WI38 (cell line): ENCODE results near the gene NCKAP5L.

ENCODE experiments used
- H3K4me3 ChIP-seq: 2 replicates; pipeline ENCODE4 v1.5.1; 2011; ENCODE audit warnings: low read depth, mild to moderate bottlenecking, control low read depth, low read length
- TF ChIP-seq, protein P1 (sequence below): IDR thresholded peaks from 2 replicates; pipeline ENCODE4 v1.5.1; 2012; ENCODE audit warnings: low read depth, mild to moderate bottlenecking, control low read depth, low read length

NCKAP5L gene

DNA sequence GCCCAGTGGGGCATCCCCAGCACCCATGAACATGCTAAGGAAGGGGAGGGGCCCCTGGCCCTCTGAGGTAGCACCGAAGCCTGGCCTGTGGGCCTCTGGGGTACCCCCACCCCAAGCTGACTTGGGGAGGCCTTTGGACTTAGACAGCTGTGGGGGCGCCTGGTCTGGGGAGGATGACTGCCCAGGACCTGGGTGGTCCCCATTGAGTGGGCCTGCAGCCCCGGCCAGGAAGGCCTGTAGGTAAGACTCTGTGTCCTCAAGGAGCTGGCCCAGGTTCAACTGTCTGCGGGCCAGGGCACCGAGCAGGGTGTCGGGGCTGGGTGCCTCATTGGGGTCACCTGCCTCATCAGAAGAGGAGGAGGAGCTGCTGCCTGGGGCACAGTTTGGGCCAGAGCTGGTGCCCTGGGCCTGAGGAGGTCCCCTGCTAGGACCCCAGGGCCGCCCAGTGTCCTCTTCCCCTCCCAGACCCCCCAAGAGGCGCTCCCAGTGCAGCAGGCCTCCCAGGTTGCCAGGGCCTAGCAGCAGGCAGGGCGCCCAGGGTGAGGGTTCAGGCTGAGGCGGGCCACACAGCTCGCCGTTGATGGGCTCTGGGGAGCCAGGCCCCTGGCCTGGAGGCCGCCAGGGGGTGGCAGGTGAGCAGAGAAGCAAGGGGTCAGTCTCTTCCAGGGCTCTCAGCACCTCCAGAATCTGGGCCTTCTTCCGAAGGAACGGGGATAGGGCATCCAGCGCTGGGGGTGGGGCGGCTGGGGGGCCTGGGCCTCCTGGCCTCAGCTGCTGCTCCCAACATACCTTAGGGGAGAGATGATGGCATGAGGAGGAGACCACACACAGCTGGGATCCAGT lies 31.4 kb downstream of the NCKAP5L start:
- TF ChIP-seq, protein P1, sequence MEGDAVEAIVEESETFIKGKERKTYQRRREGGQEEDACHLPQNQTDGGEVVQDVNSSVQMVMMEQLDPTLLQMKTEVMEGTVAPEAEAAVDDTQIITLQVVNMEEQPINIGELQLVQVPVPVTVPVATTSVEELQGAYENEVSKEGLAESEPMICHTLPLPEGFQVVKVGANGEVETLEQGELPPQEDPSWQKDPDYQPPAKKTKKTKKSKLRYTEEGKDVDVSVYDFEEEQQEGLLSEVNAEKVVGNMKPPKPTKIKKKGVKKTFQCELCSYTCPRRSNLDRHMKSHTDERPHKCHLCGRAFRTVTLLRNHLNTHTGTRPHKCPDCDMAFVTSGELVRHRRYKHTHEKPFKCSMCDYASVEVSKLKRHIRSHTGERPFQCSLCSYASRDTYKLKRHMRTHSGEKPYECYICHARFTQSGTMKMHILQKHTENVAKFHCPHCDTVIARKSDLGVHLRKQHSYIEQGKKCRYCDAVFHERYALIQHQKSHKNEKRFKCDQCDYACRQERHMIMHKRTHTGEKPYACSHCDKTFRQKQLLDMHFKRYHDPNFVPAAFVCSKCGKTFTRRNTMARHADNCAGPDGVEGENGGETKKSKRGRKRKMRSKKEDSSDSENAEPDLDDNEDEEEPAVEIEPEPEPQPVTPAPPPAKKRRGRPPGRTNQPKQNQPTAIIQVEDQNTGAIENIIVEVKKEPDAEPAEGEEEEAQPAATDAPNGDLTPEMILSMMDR = no peak
- no peak overlapping the region for H3K4me3 ChIP-seq

DNA sequence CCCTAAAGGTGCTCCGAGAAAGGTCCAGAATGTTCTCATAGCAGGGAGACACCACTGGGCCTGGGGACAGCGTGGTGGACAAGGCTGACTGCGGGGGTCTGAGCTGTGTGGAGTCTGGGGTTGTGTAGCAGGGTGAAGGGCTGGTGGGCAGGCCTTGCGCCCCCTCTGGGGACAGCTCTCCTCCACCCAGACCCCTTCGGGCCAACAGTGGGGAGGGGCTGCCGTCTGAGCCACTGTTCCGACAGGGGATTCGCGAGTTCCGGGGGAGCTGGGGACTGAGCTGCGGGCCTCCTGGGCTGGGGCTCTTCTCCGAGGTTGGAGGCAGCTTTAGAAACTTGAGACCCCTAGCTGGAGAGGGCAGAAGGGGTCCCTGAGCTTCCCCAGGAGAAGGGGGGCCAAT lies 32.1 kb downstream of the NCKAP5L start:
- TF ChIP-seq, protein P1 = no peak
- H3K4me3 ChIP-seq = no peak overlapping the region

DNA sequence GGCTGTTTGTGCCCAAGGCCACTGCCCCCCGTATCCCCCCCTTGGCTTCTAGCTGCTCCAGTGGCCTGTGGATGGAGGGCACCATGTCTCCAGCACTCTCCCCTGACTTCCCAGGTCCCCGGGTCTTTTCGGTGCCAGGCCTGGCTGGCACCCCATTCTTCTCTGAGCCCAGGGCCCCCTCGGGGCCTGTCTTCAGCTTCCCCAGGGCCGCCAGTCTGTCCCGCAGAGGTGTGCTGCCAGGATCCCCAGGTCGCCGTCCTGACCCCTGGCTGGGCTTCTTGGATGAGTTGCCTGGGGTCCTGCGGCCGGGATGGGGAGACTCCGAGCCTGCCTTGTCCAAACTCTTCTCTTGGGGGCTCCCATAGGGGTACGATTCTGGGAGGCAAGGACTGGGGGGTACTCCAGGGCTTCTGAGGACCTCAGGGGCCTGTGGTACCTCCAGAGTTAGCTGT lies 32.5 kb downstream of the NCKAP5L start:
- no peak overlapping the region for H3K4me3 ChIP-seq
- TF ChIP-seq, protein P1 = no peak

DNA sequence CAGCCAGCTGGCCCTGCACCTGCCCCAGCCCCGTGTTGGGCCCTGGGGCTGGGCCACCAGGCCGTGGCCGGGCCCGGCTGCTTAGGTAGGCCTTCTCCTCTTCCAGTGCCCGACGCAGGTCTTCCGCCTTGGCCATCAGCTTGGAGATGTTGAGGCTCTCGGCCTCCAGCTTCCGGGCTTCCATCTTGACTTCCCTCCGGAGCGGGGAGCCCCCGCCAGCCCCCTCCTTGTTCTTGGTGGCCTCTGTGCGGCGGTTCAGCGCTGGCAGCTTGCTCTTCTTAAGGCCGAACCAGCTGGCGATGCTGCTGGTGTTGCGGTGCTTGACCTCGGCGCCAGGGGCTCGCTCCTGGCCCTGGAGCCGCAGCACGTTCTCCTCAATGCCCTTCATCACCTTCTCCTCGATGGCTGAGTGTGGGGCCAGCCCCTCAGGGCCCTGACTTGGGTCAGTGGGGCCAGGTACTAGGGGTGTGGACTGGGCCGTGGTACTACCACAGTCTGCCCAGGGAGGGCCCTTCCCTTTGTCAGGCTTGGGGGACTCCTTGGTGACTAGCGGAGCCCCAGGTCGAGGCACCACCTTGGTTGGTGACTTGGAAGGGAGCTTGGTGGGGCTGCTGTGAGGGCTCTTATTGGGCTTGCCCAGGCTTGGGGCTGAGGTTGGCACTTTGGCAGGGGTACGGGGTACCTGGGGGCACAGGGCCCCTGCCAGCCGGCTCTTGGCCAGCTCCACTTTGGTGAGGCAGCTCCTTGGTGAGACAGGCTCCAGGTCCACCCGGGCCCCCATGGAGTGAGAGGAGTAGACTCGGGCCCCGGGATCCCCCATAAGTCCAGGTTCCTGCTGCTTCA lies 33.2 kb downstream of the NCKAP5L start:
- TF ChIP-seq, protein P1 = no peak
- H3K4me3 ChIP-seq = no peak overlapping the region

DNA sequence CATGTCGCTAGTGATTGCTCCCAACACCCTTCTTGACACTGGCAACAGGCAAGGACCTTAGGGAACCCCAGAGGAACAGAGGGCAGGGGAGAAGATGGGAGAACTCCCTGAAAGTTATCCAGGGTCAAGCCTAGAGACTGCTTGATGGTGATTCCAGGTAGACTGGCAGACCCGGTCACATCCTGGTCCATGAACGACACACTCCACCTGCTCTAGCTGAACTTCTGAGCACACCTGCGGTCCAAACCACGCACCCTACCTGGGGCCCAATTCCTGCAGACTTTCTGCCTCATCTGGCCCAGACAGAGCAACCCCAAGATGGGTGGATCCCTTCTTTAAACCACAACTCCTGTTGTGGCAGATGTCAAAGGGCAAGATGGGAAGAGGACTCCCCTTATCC lies 34.2 kb downstream of the NCKAP5L start:
- no peak overlapping the region for H3K4me3 ChIP-seq

DNA sequence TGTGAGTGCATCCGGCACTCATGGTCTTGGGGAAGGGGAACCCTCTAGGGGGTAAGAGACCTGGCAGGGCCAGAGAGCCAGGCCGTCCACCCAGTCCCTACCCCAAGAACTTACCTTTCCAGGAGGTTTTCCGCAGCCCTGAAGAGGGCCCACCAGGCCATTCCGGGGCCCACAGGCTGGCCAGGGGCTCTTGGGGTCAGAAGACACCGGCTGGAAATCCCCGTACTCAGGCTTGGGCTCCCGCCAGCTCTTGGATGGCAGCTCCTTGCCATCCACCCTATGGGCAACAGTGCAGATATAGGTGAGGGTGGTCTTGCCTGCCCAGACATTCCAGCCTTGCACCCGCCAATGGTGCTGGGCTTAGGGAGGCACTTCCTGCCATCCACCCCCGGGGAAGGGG lies 34.6 kb downstream of the NCKAP5L start:
- TF ChIP-seq, protein P1 = no peak
- no peak overlapping the region for H3K4me3 ChIP-seq

More for the DNA sequence above, 34.2 kb downstream of the NCKAP5L start:
- TF ChIP-seq, protein P1 = no peak

DNA sequence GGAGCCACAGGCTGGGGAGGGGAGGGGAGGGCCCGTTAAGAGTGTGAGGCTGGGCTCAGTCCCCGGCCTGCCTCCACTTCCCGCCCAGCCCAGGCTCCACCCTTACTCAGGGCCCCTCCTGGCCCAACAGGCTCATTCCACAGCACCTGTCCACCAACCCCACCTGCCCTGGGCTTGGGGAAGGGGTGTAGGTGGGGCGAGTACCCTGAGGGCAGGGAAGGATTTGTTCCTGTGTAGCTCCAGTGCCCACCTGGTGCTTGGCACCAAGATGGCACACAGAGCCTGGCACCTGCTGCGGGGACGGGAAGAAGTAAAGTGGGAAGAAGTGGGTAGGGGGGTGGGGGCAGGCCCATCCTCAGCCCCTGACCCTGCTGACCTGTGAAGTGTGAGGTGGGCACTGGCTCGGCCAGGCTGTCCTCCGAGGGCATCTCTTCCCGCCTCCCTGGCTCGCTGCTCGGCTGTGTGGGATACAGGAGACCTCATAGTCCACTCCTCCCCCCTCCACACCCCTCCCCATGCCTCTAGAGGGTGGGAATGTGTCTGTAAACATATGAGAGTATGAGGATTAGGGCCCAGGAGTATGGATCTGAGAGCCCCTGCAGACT lies 35.1 kb downstream of the NCKAP5L start:
- TF ChIP-seq, protein P1 = no peak
- no peak overlapping the region for H3K4me3 ChIP-seq
